ENCODE measurements around the gene DMC1.
"Not testable (repeated sequence)": the region's sequence is repeated elsewhere in the genome, so short reads cannot be mapped to it uniquely, and the experiment has no call there.

Gene DMC1

GRCh38 chr22:38569972-38570778 lies at the start of gene DMC1:
Gene DMC1, minus strand, starts transcription at chr22:38570183. Its CDS starts 1,927 bp downstream, at chr22:38568256.
- peak; percentile 100 for DNase-seq

GRCh38 chr22:38618682-38619081 lies 48.7 kb upstream of the DMC1 start:
- DNase-seq: no peak

GRCh38 chr22:38618258-38618657 lies 48.3 kb upstream of the DMC1 start:
- no peak for DNase-seq

- DNase-seq: not testable (repeated sequence)
These were observed 45.1 kb upstream of the DMC1 start for GRCh38 chr22:38615064-38615405.

- no peak for DNase-seq
These were observed 44.5 kb upstream of the DMC1 start for GRCh38 chr22:38614332-38615063.

GRCh38 chr22:38613588-38613987 lies 43.6 kb upstream of the DMC1 start:
- DNase-seq: no peak

GRCh38 chr22:38612217-38613006 lies 42.4 kb upstream of the DMC1 start:
- no peak for DNase-seq

GRCh38 chr22:38611559-38611958 lies 41.6 kb upstream of the DMC1 start:
- DNase-seq: no peak

GRCh38 chr22:38610234-38610633 lies 40.3 kb upstream of the DMC1 start:
- DNase-seq: no peak

- no peak for DNase-seq
These were observed 39.2 kb upstream of the DMC1 start for GRCh38 chr22:38608992-38609750.

- DNase-seq: no peak
These were observed 37.7 kb upstream of the DMC1 start for GRCh38 chr22:38607680-38608079.

GRCh38 chr22:38602166-38602565 lies 32.2 kb upstream of the DMC1 start:
- DNase-seq: no peak

GRCh38 chr22:38601221-38601764 lies 31.3 kb upstream of the DMC1 start:
- no peak for DNase-seq

GRCh38 chr22:38599466-38599865 lies 29.5 kb upstream of the DMC1 start:
- DNase-seq: no peak

GRCh38 chr22:38582923-38583322 lies 12.9 kb upstream of the DMC1 start:
- not testable (repeated sequence) for DNase-seq

- no peak for DNase-seq
These were observed 8.5 kb upstream of the DMC1 start for GRCh38 chr22:38578505-38578904.

GRCh38 chr22:38572065-38572464 lies 2.1 kb upstream of the DMC1 start:
- peak; percentile 52 for DNase-seq

GRCh38 chr22:38570779-38571364 lies 889 bp upstream of the DMC1 start:
- DNase-seq: peak; percentile 61

GRCh38 chr22:38569181-38569971 lies 607 bp downstream of the DMC1 start:
- no peak for DNase-seq

- DNase-seq: no peak
These were observed 2.3 kb downstream of the DMC1 start for GRCh38 chr22:38567531-38568285.
